BE2C (cell line): ENCODE data around the gene SSTR5.

ENCODE experiments used
- DNase-seq: peaks from one replicate; pipeline ENCODE4 v3.0.0-alpha.2; 2020
- H3K27me3 ChIP-seq: fragments of 250-450 bp; sonication (Bioruptor Pico); 2 replicates; pipeline ENCODE4 v1.5.1; 2020; ENCODE audit warnings: mild to moderate bottlenecking
- H3K36me3 ChIP-seq: fragments of 250-450 bp; sonication (Bioruptor Pico); 2 replicates; pipeline ENCODE4 v1.5.1; 2020; ENCODE audit warnings: mild to moderate bottlenecking
- H3K4me1 ChIP-seq: fragments of 250-450 bp; sonication (Bioruptor Pico); 2 replicates; pipeline ENCODE4 v1.5.1; 2020
- H3K4me3 ChIP-seq: 2 replicates; pipeline ENCODE4 v1.5.1; 2011; ENCODE audit warnings: low read depth, low read length
- H3K9me3 ChIP-seq: fragments of 250-450 bp; sonication (Bioruptor Pico); 2 replicates; pipeline ENCODE4 v1.5.1; 2020
- TF ChIP-seq, protein P1 (sequence below): IDR thresholded peaks from 2 replicates; pipeline ENCODE4 v1.5.1; 2012; ENCODE audit warnings: mild to moderate bottlenecking, low read depth, low read length

Gene SSTR5

DNA sequence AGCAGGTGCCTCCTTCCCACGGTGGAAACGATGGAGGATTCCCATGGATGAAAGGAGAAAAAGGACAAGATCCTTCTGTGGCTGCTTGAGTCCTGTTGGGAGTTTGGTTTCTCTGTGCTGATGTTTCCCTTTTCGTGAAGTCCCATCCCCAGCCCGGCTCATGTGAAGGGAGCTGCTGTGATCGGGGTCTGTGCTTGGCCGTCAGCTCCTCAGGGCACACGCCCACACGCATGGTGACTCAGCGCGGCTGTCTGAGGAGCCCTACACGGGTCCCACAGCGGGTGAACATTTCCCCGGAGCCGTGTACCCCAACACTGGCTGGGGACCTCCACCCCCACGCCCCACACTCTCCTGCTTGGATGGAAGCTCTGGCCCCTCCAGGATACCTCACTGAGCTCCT is 44.5 kb upstream of the SSTR5 start:
- H3K27me3 ChIP-seq: peaks cover 27% of the 10 kb centered on the region

DNA sequence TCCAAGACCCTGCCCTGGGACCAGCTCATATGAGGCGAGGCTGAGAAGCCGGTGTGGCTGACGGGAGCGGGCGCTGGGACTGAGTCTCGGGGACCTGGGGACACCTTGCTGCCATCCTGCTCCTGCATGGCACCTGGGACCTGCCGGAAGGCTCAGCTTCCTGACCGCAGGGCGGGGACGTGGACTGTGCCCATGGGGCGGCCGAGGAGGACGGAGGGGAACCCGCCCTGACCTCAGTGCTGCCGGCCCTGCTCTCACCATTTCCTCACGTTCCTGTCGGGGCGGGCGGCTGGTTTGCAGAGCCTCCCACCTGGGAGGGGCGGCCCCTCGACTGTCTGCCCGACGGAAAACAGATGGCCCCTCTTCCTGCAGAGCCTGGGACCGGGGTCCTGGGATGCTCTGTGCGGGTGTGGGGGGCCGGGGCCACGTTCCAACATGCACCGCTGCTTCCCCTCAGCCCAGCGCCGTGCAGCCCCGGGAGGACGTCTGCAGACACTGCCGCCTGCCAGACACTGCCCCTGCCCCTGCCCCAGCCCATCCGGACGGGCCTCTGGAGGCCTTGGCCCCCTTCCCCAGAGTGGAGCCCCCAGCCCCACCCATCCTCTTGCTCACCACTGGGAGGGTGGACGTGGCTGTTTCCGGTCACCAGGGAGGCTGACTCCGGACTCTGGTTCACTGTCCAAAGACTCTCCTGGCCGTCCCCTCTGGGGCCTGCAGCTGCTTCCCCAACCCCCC is 43.9 kb upstream of the SSTR5 start:
- Histone ChIP-seq H3K36me3 (no peaks in the 10 kb centered on the region), H3K9me3 (no peaks in the 10 kb centered on the region), H3K27me3 (peaks cover 22% of the 10 kb centered on the region), H3K4me1 (peaks cover 5% of the 10 kb centered on the region), H3K4me3 (no peak overlapping the region)
- TF ChIP-seq, protein P1, sequence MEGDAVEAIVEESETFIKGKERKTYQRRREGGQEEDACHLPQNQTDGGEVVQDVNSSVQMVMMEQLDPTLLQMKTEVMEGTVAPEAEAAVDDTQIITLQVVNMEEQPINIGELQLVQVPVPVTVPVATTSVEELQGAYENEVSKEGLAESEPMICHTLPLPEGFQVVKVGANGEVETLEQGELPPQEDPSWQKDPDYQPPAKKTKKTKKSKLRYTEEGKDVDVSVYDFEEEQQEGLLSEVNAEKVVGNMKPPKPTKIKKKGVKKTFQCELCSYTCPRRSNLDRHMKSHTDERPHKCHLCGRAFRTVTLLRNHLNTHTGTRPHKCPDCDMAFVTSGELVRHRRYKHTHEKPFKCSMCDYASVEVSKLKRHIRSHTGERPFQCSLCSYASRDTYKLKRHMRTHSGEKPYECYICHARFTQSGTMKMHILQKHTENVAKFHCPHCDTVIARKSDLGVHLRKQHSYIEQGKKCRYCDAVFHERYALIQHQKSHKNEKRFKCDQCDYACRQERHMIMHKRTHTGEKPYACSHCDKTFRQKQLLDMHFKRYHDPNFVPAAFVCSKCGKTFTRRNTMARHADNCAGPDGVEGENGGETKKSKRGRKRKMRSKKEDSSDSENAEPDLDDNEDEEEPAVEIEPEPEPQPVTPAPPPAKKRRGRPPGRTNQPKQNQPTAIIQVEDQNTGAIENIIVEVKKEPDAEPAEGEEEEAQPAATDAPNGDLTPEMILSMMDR: no peak
- no peak for DNase-seq

More for the DNA sequence above, 44.5 kb upstream of the SSTR5 start:
- no peak for DNase-seq
- Histone ChIP-seq H3K4me1 (peaks cover 5% of the 10 kb centered on the region), H3K36me3 (no peaks in the 10 kb centered on the region), H3K4me3 (no peak overlapping the region), H3K9me3 (no peaks in the 10 kb centered on the region)
- TF ChIP-seq, protein P1: no peak

DNA sequence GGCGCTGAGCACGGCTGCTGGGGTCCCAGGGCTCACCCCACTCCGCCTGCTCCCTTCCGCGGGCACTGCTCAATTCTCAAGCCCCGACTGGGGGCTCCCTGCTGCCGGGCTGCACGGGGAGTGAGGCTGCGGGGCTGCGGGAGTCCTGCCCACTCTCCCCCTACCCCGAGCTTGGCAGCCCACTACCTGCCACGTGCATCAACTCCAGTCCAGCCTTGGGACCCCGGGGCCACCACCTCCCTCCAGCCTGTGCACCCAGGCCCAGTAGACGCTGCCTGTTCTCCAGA is 43.3 kb upstream of the SSTR5 start:
- no peak for DNase-seq
- TF ChIP-seq, protein P1: no peak
- Histone ChIP-seq H3K9me3 (no peaks in the 10 kb centered on the region), H3K4me3 (no peak overlapping the region), H3K27me3 (peaks cover 22% of the 10 kb centered on the region), H3K4me1 (peaks cover 5% of the 10 kb centered on the region), H3K36me3 (no peaks in the 10 kb centered on the region)

DNA sequence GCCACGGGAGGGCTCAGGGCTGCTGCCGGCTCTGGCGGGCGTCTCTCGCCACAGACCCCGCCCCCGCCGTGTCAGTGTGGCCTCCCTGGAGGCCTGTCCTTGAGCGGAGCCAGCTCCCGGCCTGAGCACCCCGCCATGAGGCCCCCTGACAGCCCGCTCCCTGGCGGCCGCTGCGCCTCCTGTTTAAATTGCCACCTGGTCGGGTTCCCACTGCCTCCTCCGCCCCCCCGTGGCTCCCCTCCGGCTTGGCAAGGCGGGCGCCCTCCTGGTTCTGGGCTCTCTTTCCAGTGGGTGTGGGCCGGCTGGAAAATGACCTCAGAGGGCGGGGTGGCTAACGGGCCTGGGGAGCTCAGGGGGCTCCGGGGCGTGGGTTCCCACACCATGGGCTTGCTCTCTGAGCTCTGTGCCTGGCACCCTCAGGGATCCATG is 42.1 kb upstream of the SSTR5 start:
- DNase-seq: peak; percentile 51
- Histone ChIP-seq H3K36me3 (no peaks in the 10 kb centered on the region), H3K4me1 (peaks cover 5% of the 10 kb centered on the region), H3K9me3 (no peaks in the 10 kb centered on the region), H3K27me3 (peaks cover 22% of the 10 kb centered on the region), H3K4me3 (no peak overlapping the region)
- TF ChIP-seq, protein P1: no peak

DNA sequence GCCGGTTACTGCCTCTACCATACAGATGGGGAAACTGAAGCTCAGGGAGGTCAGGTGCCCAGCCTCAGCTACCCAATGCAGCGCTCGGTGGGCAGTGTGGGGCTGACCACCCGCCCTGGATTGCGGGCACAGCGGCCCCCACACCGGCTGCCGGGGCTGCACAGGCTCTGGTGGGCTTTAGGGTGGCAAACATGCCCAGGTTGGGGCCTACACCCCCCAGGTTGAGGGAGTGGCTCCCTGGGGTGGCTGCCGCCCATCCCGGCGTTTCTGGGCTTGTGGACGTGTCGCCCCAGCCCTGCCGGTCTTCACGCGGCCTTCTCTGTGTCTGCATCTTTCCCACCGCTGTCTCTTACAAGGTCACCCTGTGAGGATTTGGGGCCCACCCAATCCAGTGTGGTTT is 40.9 kb upstream of the SSTR5 start:
- Histone ChIP-seq H3K36me3 (no peaks in the 10 kb centered on the region), H3K27me3 (peaks cover 21% of the 10 kb centered on the region), H3K9me3 (no peaks in the 10 kb centered on the region), H3K4me3 (no peak overlapping the region), H3K4me1 (peaks cover 6% of the 10 kb centered on the region)
- TF ChIP-seq, protein P1: no peak
- DNase-seq: no peak

DNA sequence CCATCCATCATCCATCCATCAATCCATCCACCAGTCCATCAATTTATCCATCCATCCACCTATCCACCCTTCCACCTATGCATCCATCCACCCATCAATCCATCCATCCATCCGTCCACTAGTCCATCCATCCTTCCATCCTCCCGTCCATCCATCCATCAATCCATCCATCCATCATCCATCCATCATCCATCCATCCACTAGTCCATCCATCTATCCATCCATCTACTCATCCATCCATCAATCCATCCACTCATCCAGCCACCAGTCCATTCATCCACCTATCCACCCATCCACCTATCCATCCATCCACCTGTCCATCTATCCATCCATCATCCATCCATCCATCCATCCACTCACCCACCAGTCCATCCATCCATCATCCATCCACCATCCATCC is 39.9 kb upstream of the SSTR5 start:
- Histone ChIP-seq H3K4me1 (peaks cover 9% of the 10 kb centered on the region), H3K36me3 (no peaks in the 10 kb centered on the region), H3K27me3 (peaks cover 14% of the 10 kb centered on the region), H3K9me3 (no peaks in the 10 kb centered on the region), H3K4me3 (no peak overlapping the region)
- DNase-seq: no peak
- TF ChIP-seq, protein P1: no peak
